Activated naive CD8-positive, alpha-beta T cell treated with anti-CD3 and anti-CD28 coated beads, Interleukin-2, amount 50 U/mL, for 24 hours (primary cell): Measurements from ENCODE around the gene PPM1H.

ENCODE experiments used
- ATAC-seq: fragments of 150-1000 bp; cut with Tn5 transposase; one replicate; pipeline ENCODE4 v1.10.0; 2021
- DNase-seq: peaks from one replicate; pipeline ENCODE4 v3.0.0; 2021
- H3K27ac Mint-ChIP-seq: one replicate; pipeline ENCODE4 v1.8.0; 2021; ENCODE audit warnings: mild to moderate bottlenecking, mixed read lengths
- H3K27me3 Mint-ChIP-seq: one replicate; pipeline ENCODE4 v1.8.0; 2021; ENCODE audit warnings: mixed read lengths
- H3K36me3 Mint-ChIP-seq: one replicate; pipeline ENCODE4 v1.8.0; 2021; ENCODE audit warnings: low read depth, mixed read lengths
- H3K4me1 Mint-ChIP-seq: one replicate; pipeline ENCODE4 v1.8.0; 2021; ENCODE audit warnings: mixed read lengths
- H3K4me3 Mint-ChIP-seq: one replicate; pipeline ENCODE4 v1.8.0; 2021; ENCODE audit warnings: mild to moderate bottlenecking, moderate library complexity, mixed read lengths
- H3K9me3 Mint-ChIP-seq: one replicate; pipeline ENCODE4 v1.8.0; 2021; ENCODE audit warnings: mixed read lengths

The PPM1H gene

DNA sequence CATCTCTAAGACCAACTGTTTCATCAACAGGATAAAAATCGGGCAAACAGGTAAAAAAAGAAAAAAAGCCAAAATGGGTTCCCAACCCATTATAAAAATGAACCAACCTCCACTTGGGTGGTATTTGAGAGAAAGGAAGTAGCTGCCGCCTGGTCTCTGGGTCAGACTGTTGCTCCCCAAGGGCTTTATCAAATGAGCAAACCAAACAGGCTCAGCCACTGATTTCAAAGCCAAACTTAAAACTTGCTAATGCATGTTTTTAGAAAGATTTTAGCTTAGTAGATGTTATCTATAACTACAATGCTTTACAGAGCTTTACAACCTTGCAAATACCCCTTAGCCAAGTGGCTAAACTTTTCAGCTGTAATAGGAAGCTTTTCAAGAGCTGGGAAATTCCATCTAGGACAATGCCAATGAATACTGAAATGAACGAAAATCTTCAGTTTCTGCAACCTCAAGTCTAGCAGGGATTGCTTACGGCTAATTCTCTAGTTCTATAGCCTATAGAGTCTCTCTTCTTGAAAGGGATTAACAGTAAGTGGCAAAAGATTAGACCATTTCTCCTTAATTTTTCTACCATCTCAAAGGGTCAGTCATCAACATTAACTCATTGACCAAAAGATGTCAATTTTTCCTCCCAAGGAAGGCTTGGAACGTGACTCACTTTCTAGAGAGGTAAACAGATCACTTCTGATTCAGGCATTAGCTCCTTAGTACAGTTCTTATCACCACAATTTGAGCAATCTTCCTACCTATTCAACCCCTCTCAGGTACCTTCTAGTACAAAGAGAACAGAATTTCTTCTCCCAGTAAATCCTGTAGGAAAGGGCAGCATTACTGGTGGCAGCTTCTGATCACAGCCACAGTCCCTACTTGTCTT is 4.2 kb downstream of the PPM1H start:
- Mint-ChIP-seq H3K4me1 (peaks cover 6% of the 10 kb centered on the region), H3K27ac (no peak overlapping the region), H3K36me3 (no peaks in the 10 kb centered on the region), H3K27me3 (peaks cover 45% of the 10 kb centered on the region), H3K9me3 (no peaks in the 10 kb centered on the region), H3K4me3 (no peak overlapping the region)
- DNase-seq (no peak), ATAC-seq (no peak)

DNA sequence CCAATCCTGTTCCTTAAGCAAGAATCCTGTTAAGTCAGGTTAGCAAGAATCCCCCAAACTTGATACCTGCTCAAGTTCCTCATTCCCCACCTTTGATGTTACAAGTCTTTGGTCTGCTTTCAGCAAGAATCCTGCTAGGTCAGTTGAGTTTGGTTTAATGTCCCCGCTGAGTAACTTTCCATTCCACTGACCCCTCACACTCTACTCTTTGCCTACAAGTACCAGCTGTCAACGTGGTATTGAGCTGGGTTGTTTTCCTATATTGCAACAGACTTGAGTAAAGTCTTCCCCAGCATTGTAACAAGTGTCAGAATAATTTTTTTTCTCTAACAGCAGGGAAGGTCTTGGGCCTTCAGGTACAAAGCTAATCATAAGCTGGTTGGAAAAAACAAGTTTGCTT is 6.3 kb downstream of the PPM1H start:
- Mint-ChIP-seq H3K36me3 (no peaks in the 10 kb centered on the region), H3K27me3 (peaks cover 32% of the 10 kb centered on the region), H3K4me1 (peaks cover under 1% of the 10 kb centered on the region), H3K4me3 (no peak overlapping the region), H3K9me3 (no peaks in the 10 kb centered on the region), H3K27ac (no peak overlapping the region)
- DNase-seq: no peak
- no peak for ATAC-seq

DNA sequence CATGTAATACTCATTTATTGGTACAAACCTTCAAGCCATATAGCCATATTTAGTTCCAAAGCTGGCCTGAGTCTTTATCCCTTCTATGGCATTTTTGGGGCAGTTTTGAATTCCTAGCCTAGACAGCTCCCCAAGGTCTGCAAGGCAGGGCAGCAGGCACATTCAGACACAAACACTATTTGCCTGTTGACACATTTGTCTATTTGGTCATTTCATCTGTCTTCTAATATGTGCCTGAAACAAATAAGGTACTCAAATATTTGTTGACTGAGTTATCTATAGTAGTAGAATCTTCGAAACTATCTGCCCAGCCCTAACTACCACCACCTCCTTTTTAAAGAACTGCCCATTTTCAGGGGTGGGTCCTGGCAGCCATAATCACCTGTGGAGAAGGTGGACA is 9.3 kb downstream of the PPM1H start:
- H3K9me3 Mint-ChIP-seq: no peaks in the 10 kb centered on the region
- no peaks in the 10 kb centered on the region for H3K4me1 Mint-ChIP-seq
- no peak overlapping the region for H3K27ac Mint-ChIP-seq
- no peak for DNase-seq
- H3K4me3 Mint-ChIP-seq: no peak overlapping the region
- H3K36me3 Mint-ChIP-seq: no peaks in the 10 kb centered on the region
- H3K27me3 Mint-ChIP-seq: peaks cover 11% of the 10 kb centered on the region
- ATAC-seq: no peak

DNA sequence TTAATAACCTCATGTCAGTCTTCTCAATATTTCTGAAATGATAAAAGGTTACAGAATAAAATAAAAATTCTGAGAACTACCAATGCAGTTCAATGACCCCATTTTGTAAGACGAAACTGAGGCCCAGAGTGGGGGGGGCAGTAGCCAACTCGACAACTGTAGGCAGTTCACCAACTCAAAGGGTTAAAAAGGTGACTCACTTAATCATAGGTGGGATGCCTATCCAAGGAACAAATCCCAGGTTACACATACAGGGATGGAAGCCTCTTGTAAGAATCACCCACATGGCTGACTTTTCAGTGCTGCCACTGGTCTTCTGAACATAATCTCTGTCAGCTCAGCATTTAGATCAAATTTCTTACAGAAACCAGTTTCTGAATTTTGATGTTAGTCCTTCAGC is 10.9 kb downstream of the PPM1H start:
- H3K9me3 Mint-ChIP-seq: no peaks in the 10 kb centered on the region
- H3K27ac Mint-ChIP-seq: no peak overlapping the region
- ATAC-seq: no peak
- no peaks in the 10 kb centered on the region for H3K4me1 Mint-ChIP-seq
- H3K4me3 Mint-ChIP-seq: no peak overlapping the region
- peaks cover 12% of the 10 kb centered on the region for H3K27me3 Mint-ChIP-seq
- no peaks in the 10 kb centered on the region for H3K36me3 Mint-ChIP-seq
- DNase-seq: no peak

DNA sequence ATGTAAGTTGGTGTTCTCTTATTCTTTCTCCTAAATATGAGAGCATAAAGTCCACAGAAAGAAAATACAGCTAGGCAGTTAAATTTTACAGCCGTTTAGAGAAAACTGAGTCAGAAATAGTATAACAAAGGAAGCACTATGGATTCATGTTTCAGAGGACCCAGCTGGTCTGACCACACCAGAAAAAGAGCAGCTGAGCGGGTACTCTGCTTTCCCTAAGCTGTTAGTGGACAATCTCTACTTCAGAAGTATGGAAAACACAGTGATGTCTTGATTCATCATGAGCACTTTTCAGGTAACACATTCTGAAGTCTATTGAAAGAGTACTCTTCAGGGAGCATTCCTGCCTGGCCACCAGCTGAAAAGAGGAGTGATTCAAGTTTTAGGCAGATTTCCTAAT is 12.4 kb downstream of the PPM1H start:
- H3K27ac Mint-ChIP-seq: no peak overlapping the region

DNA sequence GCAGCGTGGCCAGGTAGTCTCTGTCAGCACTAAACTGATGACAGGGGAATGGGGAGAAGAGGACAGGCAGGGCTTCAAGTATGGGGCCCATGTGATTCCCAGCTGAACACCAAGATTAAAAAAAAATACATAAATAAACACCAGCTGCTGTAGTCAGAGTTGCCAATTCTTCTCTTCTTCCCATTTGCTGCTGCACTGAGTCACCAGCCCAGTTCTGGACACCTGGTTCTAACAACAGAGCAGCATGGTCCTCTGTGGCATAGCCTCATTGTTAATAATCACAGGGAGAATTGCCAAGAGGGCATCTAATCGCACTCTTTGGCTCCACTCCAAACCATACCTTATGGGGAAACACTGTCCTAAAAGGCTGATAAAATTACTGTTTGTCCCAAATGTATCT is 15.1 kb downstream of the PPM1H start:
- H3K9me3 Mint-ChIP-seq: no peaks in the 10 kb centered on the region
- H3K36me3 Mint-ChIP-seq: no peaks in the 10 kb centered on the region
- H3K4me3 Mint-ChIP-seq: no peak overlapping the region
- H3K27me3 Mint-ChIP-seq: peaks cover 8% of the 10 kb centered on the region
- DNase-seq (no peak), ATAC-seq (no peak)
- no peak overlapping the region for H3K27ac Mint-ChIP-seq
- no peaks in the 10 kb centered on the region for H3K4me1 Mint-ChIP-seq

More for the DNA sequence above, 12.4 kb downstream of the PPM1H start:
- DNase-seq (no peak), ATAC-seq (no peak)
- Mint-ChIP-seq H3K9me3 (no peaks in the 10 kb centered on the region), H3K36me3 (no peaks in the 10 kb centered on the region), H3K4me1 (no peaks in the 10 kb centered on the region), H3K4me3 (no peak overlapping the region), H3K27me3 (peaks cover 7% of the 10 kb centered on the region)

DNA sequence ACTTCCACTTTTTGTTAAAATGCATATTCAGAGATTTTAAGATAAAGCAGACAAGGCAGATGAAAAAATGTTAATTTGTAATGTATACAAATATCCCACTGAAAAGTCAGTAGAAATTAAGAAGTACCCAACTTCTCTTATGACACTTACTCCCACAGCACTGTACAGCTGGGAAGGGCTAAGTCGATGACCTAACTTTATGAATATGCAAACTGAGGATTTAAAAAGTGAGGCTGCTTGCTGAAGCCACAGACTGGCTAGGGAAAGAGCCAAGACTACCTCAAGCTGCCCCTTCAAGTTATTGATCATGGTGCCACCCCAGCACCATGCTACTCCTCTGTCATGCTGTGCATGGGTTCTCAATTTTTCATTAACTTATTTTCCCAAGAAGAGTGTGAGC is 17.0 kb downstream of the PPM1H start:
- Mint-ChIP-seq H3K27me3 (peaks cover 11% of the 10 kb centered on the region), H3K4me3 (no peak overlapping the region), H3K27ac (no peak overlapping the region), H3K4me1 (no peaks in the 10 kb centered on the region), H3K9me3 (no peaks in the 10 kb centered on the region), H3K36me3 (no peaks in the 10 kb centered on the region)
- no peak for ATAC-seq
- no peak for DNase-seq

DNA sequence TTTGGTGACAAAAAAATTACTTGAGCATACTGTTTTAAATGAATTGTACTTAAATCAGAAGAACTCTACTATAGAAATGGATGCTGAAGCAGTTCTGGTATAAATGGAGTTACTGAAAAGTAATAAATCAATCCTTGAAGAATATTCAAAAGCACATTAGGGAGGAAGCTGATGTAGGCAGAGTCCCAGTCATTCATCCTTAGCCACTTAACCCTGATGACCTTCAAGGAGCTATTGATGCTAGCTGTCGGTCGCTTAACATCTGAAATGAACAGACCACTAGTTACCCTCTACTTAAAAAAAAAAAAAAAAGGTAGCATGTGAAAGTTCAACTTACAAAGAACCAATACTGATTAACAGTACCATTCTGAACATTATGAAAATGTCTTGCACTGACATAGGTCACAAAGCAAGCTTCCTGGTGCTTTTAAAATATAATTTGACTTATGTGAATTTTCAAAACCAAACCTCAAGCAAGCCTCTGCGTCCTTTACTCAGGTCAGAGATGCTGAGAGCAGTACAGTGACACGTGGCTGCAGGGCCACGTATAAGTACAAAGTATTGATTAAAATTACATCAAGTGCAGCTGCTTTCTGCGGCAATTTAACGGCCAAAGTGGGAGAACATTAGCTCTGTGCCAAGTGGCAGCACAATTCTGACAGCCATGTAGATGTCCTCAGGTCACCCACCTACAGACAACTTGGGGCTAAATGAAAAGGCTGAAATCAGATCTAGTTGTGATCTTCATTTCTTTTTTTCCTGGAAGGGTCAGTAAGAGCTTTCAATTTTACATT is 18.1 kb downstream of the PPM1H start:
- ATAC-seq (no peak), DNase-seq (no peak)
- H3K27ac Mint-ChIP-seq: no peak overlapping the region
- H3K36me3 Mint-ChIP-seq: no peaks in the 10 kb centered on the region
- H3K9me3 Mint-ChIP-seq: no peaks in the 10 kb centered on the region
- no peak overlapping the region for H3K4me3 Mint-ChIP-seq
- no peaks in the 10 kb centered on the region for H3K4me1 Mint-ChIP-seq
- H3K27me3 Mint-ChIP-seq: peaks cover 12% of the 10 kb centered on the region

DNA sequence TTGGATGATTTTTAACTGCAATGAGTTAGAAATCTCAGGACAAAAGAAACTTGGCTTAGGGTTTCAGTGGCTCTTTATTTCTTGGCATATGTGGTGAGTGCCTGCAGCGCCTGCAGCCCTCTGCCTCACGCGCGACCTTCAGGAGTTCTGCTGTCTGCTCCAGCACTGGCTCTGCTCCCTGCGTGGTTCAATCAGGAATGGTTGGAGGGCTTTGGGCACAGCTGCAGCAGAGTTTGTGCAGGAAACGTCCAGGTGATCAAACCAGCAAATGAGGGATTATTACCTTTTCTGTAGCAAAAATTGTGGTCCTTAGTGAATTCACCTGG is 19.8 kb downstream of the PPM1H start:
- Mint-ChIP-seq H3K4me3 (no peak overlapping the region), H3K27ac (no peak overlapping the region), H3K27me3 (peaks cover 12% of the 10 kb centered on the region), H3K36me3 (no peaks in the 10 kb centered on the region), H3K4me1 (no peaks in the 10 kb centered on the region), H3K9me3 (no peaks in the 10 kb centered on the region)
- no peak for DNase-seq
- ATAC-seq: no peak

DNA sequence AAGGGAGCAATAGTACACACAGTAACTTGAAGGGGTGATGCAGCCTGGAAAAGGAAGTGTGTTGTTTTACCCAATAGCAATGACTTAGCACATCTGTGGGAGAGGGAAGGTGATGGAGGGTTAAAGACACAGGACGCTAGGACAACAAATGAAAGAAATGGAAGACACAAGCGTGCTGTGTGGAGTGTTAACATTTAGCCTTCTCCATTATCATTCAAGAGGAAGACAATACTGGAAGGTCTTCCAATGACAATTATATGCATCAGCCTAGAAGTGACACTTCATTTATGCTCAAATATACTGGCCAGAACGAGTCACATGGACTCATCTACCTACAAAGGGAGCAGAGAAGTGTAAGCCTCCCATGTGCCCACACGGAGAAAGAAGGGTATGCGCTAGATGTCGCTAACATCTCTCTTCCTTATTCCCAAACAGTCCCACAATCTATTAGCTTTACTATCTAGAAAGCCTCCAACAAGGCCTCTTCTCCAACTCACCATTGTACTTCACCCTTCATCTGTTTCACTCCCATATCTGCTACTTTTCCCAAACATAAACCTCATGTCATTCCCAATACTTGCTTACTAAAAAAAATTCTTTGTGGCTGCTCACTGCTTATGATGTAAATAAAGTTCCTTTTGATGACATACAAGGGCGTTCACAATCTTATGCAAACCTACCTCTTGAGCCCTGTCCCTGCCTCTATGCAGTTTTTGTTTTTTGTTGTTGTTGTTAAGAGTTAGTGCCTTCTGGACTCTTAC is 20.3 kb downstream of the PPM1H start:
- Mint-ChIP-seq H3K4me1 (no peaks in the 10 kb centered on the region), H3K27me3 (peaks cover 14% of the 10 kb centered on the region), H3K36me3 (no peaks in the 10 kb centered on the region), H3K9me3 (no peaks in the 10 kb centered on the region), H3K27ac (no peak overlapping the region), H3K4me3 (no peak overlapping the region)
- ATAC-seq (no peak), DNase-seq (no peak)

DNA sequence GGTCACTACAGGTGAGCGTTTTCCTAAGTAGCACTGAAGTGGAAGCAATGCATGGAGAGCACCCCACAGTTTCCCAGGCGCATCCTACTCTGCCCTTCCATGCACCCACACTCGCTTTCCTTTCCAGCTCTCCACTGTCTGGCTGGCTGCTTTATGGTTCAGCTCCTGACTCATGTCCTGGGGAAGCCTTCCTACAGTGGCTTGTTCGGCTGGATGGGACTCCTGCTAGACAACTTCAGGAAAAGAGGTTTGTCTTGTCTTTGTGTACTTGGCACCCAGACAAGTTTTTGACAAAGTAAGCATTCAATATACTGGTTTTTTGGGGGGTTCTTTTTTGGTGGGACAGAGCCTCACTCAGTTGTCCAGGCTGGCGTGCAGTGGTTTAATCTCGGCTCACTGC is 21.6 kb downstream of the PPM1H start:
- Mint-ChIP-seq H3K9me3 (no peaks in the 10 kb centered on the region), H3K27ac (no peak overlapping the region), H3K4me3 (no peak overlapping the region), H3K27me3 (peaks cover 12% of the 10 kb centered on the region), H3K4me1 (no peaks in the 10 kb centered on the region), H3K36me3 (no peaks in the 10 kb centered on the region)
- ATAC-seq (no peak), DNase-seq (no peak)

DNA sequence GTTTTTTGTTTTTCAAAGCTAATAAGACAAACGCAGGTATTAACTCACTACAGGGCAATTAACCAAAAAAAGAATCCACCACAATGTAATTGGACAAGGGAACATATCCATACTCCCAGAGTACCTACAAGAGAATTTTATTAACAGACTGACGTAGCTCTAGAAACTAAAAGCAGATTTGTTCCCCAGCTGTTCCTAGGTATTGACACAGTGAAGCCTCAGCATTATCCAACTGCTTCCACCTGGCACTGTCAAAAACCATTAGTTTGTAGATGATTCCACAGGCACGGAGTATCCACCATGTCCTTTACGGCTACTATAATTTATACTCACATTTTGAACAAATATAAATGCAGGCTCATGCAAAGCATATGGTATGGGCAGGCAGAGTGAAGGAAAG is 22.3 kb downstream of the PPM1H start:
- no peaks in the 10 kb centered on the region for H3K36me3 Mint-ChIP-seq
- no peak overlapping the region for H3K4me3 Mint-ChIP-seq
- DNase-seq (no peak), ATAC-seq (no peak)
- H3K9me3 Mint-ChIP-seq: no peaks in the 10 kb centered on the region
- H3K27ac Mint-ChIP-seq: no peak overlapping the region
- H3K4me1 Mint-ChIP-seq: no peaks in the 10 kb centered on the region
- H3K27me3 Mint-ChIP-seq: peaks cover 12% of the 10 kb centered on the region

DNA sequence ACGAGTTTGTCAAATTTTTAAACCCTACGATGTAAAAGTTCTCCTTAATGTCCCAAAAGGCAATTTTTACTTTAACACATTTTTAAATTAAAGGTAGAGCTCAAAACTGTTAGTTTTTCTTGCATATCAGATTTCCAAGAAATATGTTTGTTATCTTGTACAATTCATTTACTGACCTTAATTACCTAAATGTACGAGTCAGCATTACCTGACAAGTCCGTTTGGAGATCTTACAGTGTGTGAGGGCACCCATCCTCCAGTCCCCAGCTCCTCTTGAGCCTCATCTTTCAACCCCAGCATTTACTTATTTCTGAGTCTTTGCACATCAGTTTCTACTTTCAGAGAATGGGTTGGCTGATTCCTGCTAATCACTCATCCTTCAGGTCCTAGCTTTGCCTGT is 23.7 kb downstream of the PPM1H start:
- ATAC-seq (no peak), DNase-seq (no peak)
- no peaks in the 10 kb centered on the region for H3K9me3 Mint-ChIP-seq
- H3K27ac Mint-ChIP-seq: no peak overlapping the region
- H3K4me1 Mint-ChIP-seq: no peaks in the 10 kb centered on the region
- no peak overlapping the region for H3K4me3 Mint-ChIP-seq
- peaks cover 8% of the 10 kb centered on the region for H3K27me3 Mint-ChIP-seq
- H3K36me3 Mint-ChIP-seq: no peaks in the 10 kb centered on the region

DNA sequence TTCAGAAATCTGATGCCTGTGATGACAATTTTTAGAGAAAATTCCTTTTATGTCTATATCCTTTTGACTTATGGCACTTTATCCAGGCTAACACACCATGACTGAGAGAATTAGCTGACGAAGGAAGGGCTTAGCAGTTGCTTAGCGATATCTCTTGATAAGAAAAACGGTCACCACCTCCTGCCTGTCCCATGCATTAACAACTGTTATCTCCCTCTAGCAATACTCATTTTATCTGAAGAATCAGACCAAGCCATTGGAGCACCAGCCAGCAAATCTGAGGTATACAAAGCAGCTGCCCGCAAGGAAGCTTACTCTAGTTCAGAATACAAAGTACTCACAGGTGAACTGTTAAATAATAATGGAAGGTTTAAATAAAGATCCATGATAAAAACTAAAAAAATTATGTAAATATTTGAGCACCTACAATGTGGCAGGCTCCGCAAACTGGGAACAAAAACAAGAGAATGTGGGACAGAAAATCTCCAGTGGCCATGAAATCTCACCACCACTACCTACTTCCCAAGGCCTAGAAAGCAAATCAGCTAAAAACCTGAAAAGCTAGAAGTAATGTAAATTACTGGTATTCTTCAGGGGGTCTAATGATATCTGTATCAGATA is 24.3 kb downstream of the PPM1H start:
- H3K36me3 Mint-ChIP-seq: no peaks in the 10 kb centered on the region
- ATAC-seq (no peak), DNase-seq (no peak)
- no peaks in the 10 kb centered on the region for H3K4me1 Mint-ChIP-seq
- no peak overlapping the region for H3K27ac Mint-ChIP-seq
- no peaks in the 10 kb centered on the region for H3K9me3 Mint-ChIP-seq
- H3K27me3 Mint-ChIP-seq: peaks cover 6% of the 10 kb centered on the region
- H3K4me3 Mint-ChIP-seq: no peak overlapping the region
